PC-9 (cell line): ENCODE data around the gene DIAPH3.

Experiments
- CTCF ChIP-seq: fragments of 200-600 bp; sonication (generic); conservative IDR thresholded peaks from 2 replicates; pipeline ENCODE4 v1.6.1; 2017; ENCODE audit warnings: mixed run types, antibody characterized with exemption, mild to moderate bottlenecking, moderate library complexity
- EZH2 ChIP-seq: fragments of 200-600 bp; sonication (generic); IDR thresholded peaks from 2 replicates; pipeline ENCODE4 v1.8.0; 2017; ENCODE audit warnings: antibody characterized with exemption, low read depth

DNA sequence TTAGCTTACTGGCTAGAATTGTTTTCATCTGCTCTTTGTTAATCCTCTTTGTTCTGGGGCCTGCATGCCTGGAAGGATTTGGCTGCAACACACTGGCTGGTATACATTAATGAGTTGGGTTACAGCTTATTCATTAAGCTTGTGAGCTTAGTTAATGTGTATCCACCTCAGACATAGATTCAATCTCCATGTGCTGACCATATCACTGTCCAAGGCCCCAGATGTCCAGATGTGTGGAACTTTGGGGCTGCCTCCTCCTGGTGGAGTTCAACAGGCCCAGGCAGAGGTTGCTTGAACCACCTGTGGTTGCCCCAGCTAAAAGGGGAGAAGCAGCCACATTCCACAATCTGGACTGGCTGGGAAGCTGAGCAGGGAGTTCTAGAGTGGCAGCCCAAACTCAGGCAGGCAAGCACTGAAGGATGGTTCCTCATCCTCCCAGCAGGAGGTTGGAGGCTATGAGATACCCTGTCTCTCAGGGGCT, 5.4 kb downstream of the DIAPH3 start:
- TF ChIP-seq CTCF (no peak), EZH2 (no peak)
